ENCODE results near the gene ERC2.

- TF ChIP-seq CTCF (IDR thresholded peaks at IDR 0.05; ENCODE audit: low read depth, low read length), result no peak
- TF ChIP-seq MAX (IDR thresholded peaks at IDR 0.05; ENCODE audit: low read depth, low read length), result no peak
These were observed 262.9 kb downstream of the ERC2 start for GRCh38 chr3:56205406-56205805.

Data from NB4 (cell line).